Body of pancreas (tissue), 4 donors: Measurements from ENCODE around the gene GPRIN1. TPM values are rescaled to one million over a fixed set of nuclear protein-coding genes. Genes with fewer than 3 reads are reported as not detected.

Experiments
- ATAC-seq: fragments of 150-250 bp; one replicate; pipeline ENCODE4 v1.9.1; 2016
- DNase-seq, 4 donors: peaks; one replicate each; pipeline ENCODE4 v3.0.0-alpha.2; 2019
- H3K27ac ChIP-seq, 4 donors: fragments of 200-600 bp; sonication (generic); 1 replicate in 3 of 4; 2 replicates in 1 of 4; pipeline versions ENCODE4 v1.5.1 to v1.6.1; 2016 to 2019; ENCODE audit warnings: mild to moderate bottlenecking in 1 of 4, mixed read lengths in 1 of 4, moderate library complexity in 1 of 4
- H3K27me3 ChIP-seq, 2 donors: fragments of 200-600 bp; sonication (generic); one replicate each; pipeline ENCODE4 v1.6.0; 2016; ENCODE audit warnings: mild to moderate bottlenecking in 1 of 2
- H3K36me3 ChIP-seq, 2 donors: fragments of 200-600 bp; sonication (generic); replicated peaks in 1 of 2; 2 replicates each; pipeline ENCODE4 v1.5.1; 2016; ENCODE audit warnings: low read depth in 2 of 2; ENCODE audit not compliant: insufficient read depth in 1 of 2
- H3K4me1 ChIP-seq: fragments of 200-600 bp; sonication (generic); one replicate; pipeline ENCODE4 v1.6.0; 2016
- H3K4me3 ChIP-seq, 2 donors: fragments of 200-600 bp; sonication (generic); 1 replicate in 1 of 2; 2 replicates in 1 of 2; pipeline ENCODE4 v1.5.1; 2016 to 2019
- H3K9me3 ChIP-seq, 3 donors: fragments of 200-600 bp; sonication (generic); 1 replicate in 2 of 3; 2 replicates in 1 of 3; pipeline ENCODE4 v1.5.1; 2016
- CTCF ChIP-seq, 7 experiments: fragments of 450-650 bp in 4 of 7; fragments of 200-600 bp in 3 of 7; sonication (generic) in 3 of 7; IDR thresholded peaks; one replicate each; pipeline ENCODE4 v1.5.1; 2016 to 2019; ENCODE audit warnings: antibody characterized with exemption in 7 of 7
- POLR2A ChIP-seq, 3 donors: fragments of 450-650 bp; IDR thresholded peaks; one replicate each; pipeline ENCODE4 v1.6.1; 2016; ENCODE audit warnings: antibody characterized with exemption in 3 of 3, mild to moderate bottlenecking in 2 of 3
- WGBS, 2 donors: methylation state at CpG; one replicate each; pipeline ENCODE4 v1.1.5; 2017; 5-methylcytosine and 5-hydroxymethylcytosine counted together
- intact Hi-C: fragments of 100-400 bp; cut with DNase I; formaldehyde crosslinking; loops from one replicate; pipeline ENCODE4 v1.15.1; 2023
- total RNA-seq, 2 donors: library from RNA; depleted of rRNA; stranded (reverse); fragments of >200 nt; gene quantifications; one replicate each; pipeline ENCODE4 v1.1.0, GENCODE V29; 2016

The GPRIN1 gene
- total RNA-seq, 2 donors from 2014 or later: 0.26 to 1.3 TPM

DNA sequence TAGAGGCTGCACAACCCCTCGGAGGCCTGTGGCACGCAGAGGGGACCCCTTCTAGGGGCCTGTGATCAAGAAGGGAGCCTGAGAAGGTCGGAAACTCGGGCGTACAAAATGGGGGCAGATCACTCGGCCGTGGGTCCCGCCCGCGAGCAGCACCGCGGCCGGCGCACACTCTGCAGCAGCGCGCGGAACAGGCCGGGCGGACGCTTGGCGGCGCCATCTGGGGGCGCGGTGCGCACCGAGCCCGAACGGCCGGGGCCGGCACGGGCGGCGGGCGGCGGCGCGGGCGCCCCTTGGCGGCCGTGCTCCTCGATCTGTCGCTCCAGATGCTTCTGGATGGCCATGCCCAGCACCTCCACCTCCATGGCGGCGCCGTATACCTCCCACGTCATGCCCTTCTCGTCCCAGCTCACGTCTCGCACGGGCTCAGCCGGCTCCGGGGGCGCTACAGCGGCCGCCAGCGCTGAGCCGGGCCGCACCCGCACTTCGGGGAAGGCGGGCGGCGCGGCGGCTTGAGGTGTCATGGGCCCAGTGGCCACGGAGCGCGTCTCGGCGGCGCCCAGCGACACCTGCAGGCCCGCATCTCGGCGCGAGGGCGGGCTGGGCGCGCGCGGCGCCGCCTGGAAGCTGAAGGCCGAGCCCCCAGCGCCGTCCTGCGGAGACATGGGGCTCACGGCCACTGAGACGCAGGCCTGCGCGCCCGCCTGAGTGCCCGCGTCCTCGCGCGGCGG, 13.1 kb downstream of the GPRIN1 start:
- peak; percentile 29 to 62 (median 36) for DNase-seq
- no peaks in the 10 kb centered on the region for H3K36me3 ChIP-seq
- H3K4me3 ChIP-seq: no peak overlapping the region
- peaks cover 11% of the 10 kb centered on the region for H3K4me1 ChIP-seq
- ATAC-seq: peak; percentile 62
- TF ChIP-seq POLR2A (IDR thresholded peaks at IDR 0.05) (no peak), CTCF (IDR thresholded peaks at IDR 0.05) (peak in 4 of 7 experiments; percentile 8 to 50 (median 22))
- WGBS, 2 donors: 0 to 5% methylated on average over 8 to 87 of the region's 98 CpGs
- H3K27ac ChIP-seq: no peak overlapping the region
- intact Hi-C loops: no loop called here
- H3K9me3 ChIP-seq: no peaks in the 10 kb centered on the region
- H3K27me3 ChIP-seq: no peaks in the 10 kb centered on the region

DNA sequence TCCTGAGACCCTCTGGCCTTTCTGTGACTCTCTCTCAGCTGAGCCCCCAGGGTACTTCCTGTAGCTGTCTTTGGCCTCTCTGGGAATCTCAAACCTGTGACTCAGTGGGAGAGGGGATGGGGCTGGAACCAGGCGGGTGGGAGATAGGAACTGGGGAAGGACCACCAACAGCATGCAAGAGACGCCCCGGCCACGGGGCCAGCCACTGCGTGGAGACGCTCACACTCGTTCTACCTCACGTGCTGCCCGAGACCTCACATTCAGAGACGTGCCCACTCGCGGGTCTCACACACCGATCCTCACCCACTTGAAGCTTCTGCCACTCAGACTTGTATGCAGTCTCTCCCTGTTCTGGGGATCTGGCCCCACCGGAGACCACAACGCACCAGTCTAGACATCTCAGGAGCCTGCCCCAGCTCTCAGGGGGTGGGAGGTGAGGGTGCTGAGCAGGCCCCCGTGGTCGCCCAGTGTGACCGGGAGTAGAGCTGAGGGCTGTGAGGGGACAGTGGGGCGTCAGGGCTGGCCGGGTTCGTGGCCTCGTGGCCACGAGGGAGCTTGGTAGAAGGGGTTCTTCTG, 13.8 kb downstream of the GPRIN1 start:
- DNase-seq (no peak), ATAC-seq (no peak)
- WGBS, 2 donors: 76 to 87% methylated on average over 22 to 23 of the region's 23 CpGs
- Histone ChIP-seq H3K27me3 (no peaks in the 10 kb centered on the region), H3K9me3 (no peaks in the 10 kb centered on the region), H3K27ac (no peak overlapping the region), H3K4me1 (peaks cover 11% of the 10 kb centered on the region), H3K4me3 (no peak overlapping the region), H3K36me3 (no peaks in the 10 kb centered on the region)
- intact Hi-C loops: no loop called here
- TF ChIP-seq CTCF (IDR thresholded peaks at IDR 0.05): no peak

DNA sequence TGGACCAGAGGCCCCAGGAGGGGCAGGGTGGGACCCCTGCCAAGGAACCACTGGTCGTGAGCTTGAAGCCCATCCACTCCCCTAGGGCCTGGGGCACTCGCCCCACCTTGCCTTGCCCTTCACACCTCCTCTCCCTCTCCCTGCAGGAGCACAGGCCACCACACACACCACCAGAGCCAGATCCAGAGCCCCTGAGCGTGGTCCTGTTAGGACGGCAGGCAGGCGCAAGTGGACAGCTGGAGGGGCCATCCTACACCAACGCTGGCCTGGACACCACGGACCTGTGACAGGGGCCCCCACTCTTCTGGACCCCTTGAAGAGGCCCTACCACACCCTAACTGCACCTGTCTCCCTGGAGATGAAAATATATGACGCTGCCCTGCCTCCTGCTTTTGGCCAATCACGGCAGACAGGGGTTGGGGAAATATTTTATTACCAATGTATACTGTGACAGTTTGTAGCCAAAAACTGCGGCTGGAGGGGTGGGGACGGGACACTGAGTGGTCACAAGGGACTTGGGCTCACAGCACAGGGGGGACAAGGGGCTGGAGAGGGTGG, 14.5 kb downstream of the GPRIN1 start:
- no peaks in the 10 kb centered on the region for H3K36me3 ChIP-seq
- no peak overlapping the region for H3K4me3 ChIP-seq
- no peak overlapping the region for H3K27ac ChIP-seq
- ATAC-seq (no peak), DNase-seq (no peak)
- TF ChIP-seq POLR2A (IDR thresholded peaks at IDR 0.05): no peak
- peaks cover 11% of the 10 kb centered on the region for H3K4me1 ChIP-seq
- intact Hi-C loops: no loop called here
- H3K27me3 ChIP-seq: no peaks in the 10 kb centered on the region
- H3K9me3 ChIP-seq: no peaks in the 10 kb centered on the region
- 84 to 85% methylated on average over 10 of the region's 11 CpGs for WGBS, 2 donors

- H3K4me3 ChIP-seq: no peak overlapping the region
- no peak overlapping the region for H3K27ac ChIP-seq
- H3K4me1 ChIP-seq: peaks cover 11% of the 10 kb centered on the region
- 73 to 76% methylated on average over 4 to 8 of the region's 8 CpGs for WGBS, 2 donors
- TF ChIP-seq POLR2A (IDR thresholded peaks at IDR 0.05): no peak
- TF ChIP-seq CTCF (IDR thresholded peaks at IDR 0.05): no peak
- DNase-seq (no peak), ATAC-seq (no peak)
- H3K27me3 ChIP-seq: no peaks in the 10 kb centered on the region
- intact Hi-C loops: no loop called here
- H3K36me3 ChIP-seq: no peaks in the 10 kb centered on the region
- no peaks in the 10 kb centered on the region for H3K9me3 ChIP-seq
Measured at GRCh38 chr5:176594554-176594953, 15.4 kb downstream of the GPRIN1 start.

GRCh38 chr5:176593273-176593869, 16.6 kb downstream of the GPRIN1 start:
- no peak for TF ChIP-seq POLR2A (IDR thresholded peaks at IDR 0.05)
- TF ChIP-seq CTCF (IDR thresholded peaks at IDR 0.05): no peak
- Histone ChIP-seq H3K27me3 (no peaks in the 10 kb centered on the region), H3K36me3 (no peaks in the 10 kb centered on the region), H3K9me3 (no peaks in the 10 kb centered on the region), H3K4me3 (no peak overlapping the region), H3K4me1 (peaks cover 11% of the 10 kb centered on the region), H3K27ac (no peak overlapping the region)
- DNase-seq (no peak), ATAC-seq (no peak)
- intact Hi-C loops: no loop called here
- WGBS, 2 donors: 85 to 86% methylated on average over 10 to 12 of the region's 12 CpGs
